ENCODE results near the gene MAB21L2.

DNA sequence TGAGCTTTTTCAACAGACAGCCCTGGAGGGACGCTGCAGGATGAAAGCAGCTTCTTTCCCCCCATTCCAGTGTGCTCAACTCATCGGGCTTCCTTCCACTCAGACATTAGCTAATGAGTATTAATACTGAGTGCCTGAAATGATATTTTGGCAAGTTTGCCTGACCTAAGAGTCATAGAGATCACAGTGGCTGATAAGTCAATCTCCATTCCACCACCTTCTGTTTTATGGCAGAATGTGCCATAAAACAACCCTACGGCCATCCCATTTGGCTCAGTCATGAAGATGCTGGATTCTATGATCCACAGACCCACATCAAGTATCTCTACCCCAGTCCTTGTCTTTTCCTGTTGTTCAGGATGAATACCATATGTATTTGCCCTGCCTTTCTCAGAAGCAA is 48.3 kb upstream of the MAB21L2 start:
- TF ChIP-seq, protein P1, sequence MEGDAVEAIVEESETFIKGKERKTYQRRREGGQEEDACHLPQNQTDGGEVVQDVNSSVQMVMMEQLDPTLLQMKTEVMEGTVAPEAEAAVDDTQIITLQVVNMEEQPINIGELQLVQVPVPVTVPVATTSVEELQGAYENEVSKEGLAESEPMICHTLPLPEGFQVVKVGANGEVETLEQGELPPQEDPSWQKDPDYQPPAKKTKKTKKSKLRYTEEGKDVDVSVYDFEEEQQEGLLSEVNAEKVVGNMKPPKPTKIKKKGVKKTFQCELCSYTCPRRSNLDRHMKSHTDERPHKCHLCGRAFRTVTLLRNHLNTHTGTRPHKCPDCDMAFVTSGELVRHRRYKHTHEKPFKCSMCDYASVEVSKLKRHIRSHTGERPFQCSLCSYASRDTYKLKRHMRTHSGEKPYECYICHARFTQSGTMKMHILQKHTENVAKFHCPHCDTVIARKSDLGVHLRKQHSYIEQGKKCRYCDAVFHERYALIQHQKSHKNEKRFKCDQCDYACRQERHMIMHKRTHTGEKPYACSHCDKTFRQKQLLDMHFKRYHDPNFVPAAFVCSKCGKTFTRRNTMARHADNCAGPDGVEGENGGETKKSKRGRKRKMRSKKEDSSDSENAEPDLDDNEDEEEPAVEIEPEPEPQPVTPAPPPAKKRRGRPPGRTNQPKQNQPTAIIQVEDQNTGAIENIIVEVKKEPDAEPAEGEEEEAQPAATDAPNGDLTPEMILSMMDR (IDR thresholded peaks at IDR 0.05) = no peak
- no peak for TF ChIP-seq POLR2AphosphoS5 (IDR thresholded peaks at IDR 0.05)
- TF ChIP-seq EP300 (IDR thresholded peaks at IDR 0.05) = no peak
